Measurements from ENCODE around the gene PCBD1.

The PCBD1 gene

GRCh38 chr10:70906953-70907636, 18.7 kb upstream of the PCBD1 start:
- no peak for TF ChIP-seq CTCF (IDR thresholded peaks at IDR 0.05)
- no peak for TF ChIP-seq ZFX (IDR thresholded peaks at IDR 0.05; ENCODE audit: borderline replicate concordance)
- H3K27ac ChIP-seq = no peak overlapping the region

- TF ChIP-seq ZFX (IDR thresholded peaks at IDR 0.05; ENCODE audit: borderline replicate concordance) (no peak), CTCF (IDR thresholded peaks at IDR 0.05) (no peak)
- H3K27ac ChIP-seq = no peak overlapping the region
Observed at GRCh38 chr10:70906031-70906783, 17.8 kb upstream of the PCBD1 start.

GRCh38 chr10:70905071-70906021, 17.0 kb upstream of the PCBD1 start:
- H3K27ac ChIP-seq = no peak overlapping the region
- TF ChIP-seq ZFX (IDR thresholded peaks at IDR 0.05; ENCODE audit: borderline replicate concordance) = no peak
- no peak for TF ChIP-seq CTCF (IDR thresholded peaks at IDR 0.05)

GRCh38 chr10:70903262-70903921, 15.0 kb upstream of the PCBD1 start:
- TF ChIP-seq CTCF (IDR thresholded peaks at IDR 0.05) = peak; percentile 89
- no peak for TF ChIP-seq ZFX (IDR thresholded peaks at IDR 0.05; ENCODE audit: borderline replicate concordance)
- H3K27ac ChIP-seq = no peak overlapping the region

GRCh38 chr10:70902661-70903261, 14.4 kb upstream of the PCBD1 start:
- no peak for TF ChIP-seq CTCF (IDR thresholded peaks at IDR 0.05)
- no peak for TF ChIP-seq ZFX (IDR thresholded peaks at IDR 0.05; ENCODE audit: borderline replicate concordance)
- no peak overlapping the region for H3K27ac ChIP-seq

- TF ChIP-seq ZFX (IDR thresholded peaks at IDR 0.05; ENCODE audit: borderline replicate concordance) (no peak), CTCF (IDR thresholded peaks at IDR 0.05) (no peak)
- no peak overlapping the region for H3K27ac ChIP-seq
Observed at GRCh38 chr10:70901276-70901878, 13.0 kb upstream of the PCBD1 start.

Data from 22Rv1 (cell line).